Spleen (tissue), 7 donors: ENCODE results near the gene NMUR1.

ENCODE experiments used
- CTCF ChIP-seq, 11 experiments: fragments of 200-600 bp in 7 of 11; fragments of 450-650 bp in 4 of 11; sonication (generic) in 4 of 11; IDR thresholded peaks in 8 of 11; conservative IDR thresholded peaks in 3 of 11; 1 replicate in 7 of 11; 2 replicates in 4 of 11; pipeline versions ENCODE4 v1.4.0 to v1.8.0; 2016 to 2021; ENCODE audit warnings: antibody characterized with exemption in 11 of 11, inconsistent platforms in 4 of 11, mild to moderate bottlenecking in 1 of 11
- POLR2A ChIP-seq, 3 donors: fragments of 450-650 bp; IDR thresholded peaks; one replicate each; pipeline ENCODE4 v1.5.1; 2017; ENCODE audit warnings: antibody characterized with exemption in 3 of 3, mild to moderate bottlenecking in 1 of 3
- POLR2AphosphoS5 ChIP-seq, 3 donors: sonication (generic); formaldehyde crosslinking; IDR thresholded peaks; one replicate each; pipeline ENCODE4 v1.5.1; 2017; ENCODE audit warnings: antibody characterized with exemption in 3 of 3
- donor health status: DM: no; HTN: no; CAD: no; lungs with moderate emphysema.
- donor health status: DM: no; HTN: no; CAD: no.
- donor health status: DM: no; HTN: no; CAD: no.

GRCh38 chr2:231475965-231476364 lies 54.3 kb downstream of the NMUR1 start:
- no peak for TF ChIP-seq POLR2A (IDR thresholded peaks at IDR 0.05)
- TF ChIP-seq CTCF (IDR thresholded peaks at IDR 0.05 in 8 of 11, conservative IDR thresholded peaks at IDR 0.05 in 3 of 11), result no peak
- no peak for TF ChIP-seq POLR2AphosphoS5 (IDR thresholded peaks at IDR 0.05)
